Ovary (tissue), 9 donors: ENCODE results near the gene RALB. TPM values are rescaled to one million over a fixed set of nuclear protein-coding genes. Genes with fewer than 3 reads are reported as not detected.

Experiments used
- DNase-seq, 5 donors: peaks; one replicate each; pipeline ENCODE4 v3.0.0-alpha.2; 2019 to 2020
- H3K27ac ChIP-seq, 2 donors: fragments of 200-600 bp; one replicate each; pipeline versions ENCODE4 v1.5.1 to v1.8.0; 2019 to 2022
- H3K27me3 ChIP-seq: fragments of 200-600 bp; one replicate; pipeline ENCODE4 v1.8.0; 2022
- H3K36me3 ChIP-seq: fragments of 200-600 bp; sonication (generic); one replicate; pipeline ENCODE4 v1.5.1; 2019
- H3K4me1 ChIP-seq: one replicate; pipeline ENCODE4 v1.8.1; 2013; ENCODE audit warnings: mild to moderate bottlenecking, moderate library complexity; ENCODE audit not compliant: insufficient read depth
- H3K4me3 ChIP-seq: fragments of 200-600 bp; sonication (generic); one replicate; pipeline ENCODE4 v1.5.1; 2017
- H3K9me3 ChIP-seq, 2 donors: fragments of 200-600 bp in 1 of 2; sonication (generic) in 1 of 2; one replicate each; pipeline versions ENCODE4 v1.5.1 to v1.8.1; 2013 to 2019; ENCODE audit warnings: mild to moderate bottlenecking in 1 of 2, moderate library complexity in 1 of 2
- EP300 ChIP-seq: sonication (generic); formaldehyde crosslinking; IDR thresholded peaks from one replicate; pipeline ENCODE4 v1.6.1; 2017; ENCODE audit warnings: antibody characterized with exemption
- POLR2A ChIP-seq: fragments of 450-650 bp; IDR thresholded peaks from one replicate; pipeline ENCODE4 v1.6.1; 2017; ENCODE audit warnings: antibody characterized with exemption, mild to moderate bottlenecking, moderate library complexity
- WGBS, 3 donors: extraction: QIAGEN DNeasy Blood & Tissue Kit in 1 of 3; methylation state at CpG; one replicate each; pipeline versions ENCODE4 v1.1.5 to v1.1.7; 2013 to 2017; 5-methylcytosine and 5-hydroxymethylcytosine counted together
- intact Hi-C, 4 donors: fragments of 100-400 bp; cut with DNase I; formaldehyde crosslinking; loops; one replicate each; pipeline versions ENCODE4 v1.11.0 to v1.15.1; 2022 to 2023
- polyA plus RNA-seq, 2 donors: library from polyadenylated mRNA; stranded (reverse); fragments of 200-250 nt in 1 of 2; fragments of 350-450 nt in 1 of 2; fragmentation: Illumina TruSeq in 1 of 2; extraction: RNeasy Lipid Tissue Mini Kit (QIAGEN cat#74804) in 1 of 2; gene quantifications; one replicate each; pipeline ENCODE4 v1.2.3, GENCODE V29; 2013 to 2014
- total RNA-seq, 7 donors: library from RNA; depleted of rRNA in 2 of 7; stranded (reverse); fragments of >200 nt in 2 of 7; fragmentation: NEBNext Ultra II Directional in 3 of 7; extraction: Animal tissue kit (Norgen Biotek cat#: 25700) in 3 of 7; gene quantifications; one replicate each; pipeline versions ENCODE4 v1.1.0 to v1.2.4, GENCODE V29; 2016 to 2023
- TF ChIP-seq, protein P1 (sequence below), 3 donors: fragments of 450-650 bp in 2 of 3; fragments of 200-600 bp in 1 of 3; IDR thresholded peaks; one replicate each; pipeline versions ENCODE4 v1.5.1 to v1.8.0; 2016 to 2022; ENCODE audit warnings: antibody characterized with exemption in 3 of 3, mild to moderate bottlenecking in 1 of 3
- donor health status: DM: no; HTN: no; CAD: no; lungs with moderate emphysema.
- donor health status: DM: no; HTN: no; CAD: no.
- donor health status: Bipolar disorder and iron deficiency.
- donor health status: DM: yes; HTN: yes; CAD: no.
- donor health status: DM: no; HTN: no; CAD: no.
- donor health status: DM: yes; HTN: yes; CAD: no.

Gene RALB
- total and polyA plus RNA-seq, 9 donors = 18.2 to 92.7 (median 34.9) TPM

DNA sequence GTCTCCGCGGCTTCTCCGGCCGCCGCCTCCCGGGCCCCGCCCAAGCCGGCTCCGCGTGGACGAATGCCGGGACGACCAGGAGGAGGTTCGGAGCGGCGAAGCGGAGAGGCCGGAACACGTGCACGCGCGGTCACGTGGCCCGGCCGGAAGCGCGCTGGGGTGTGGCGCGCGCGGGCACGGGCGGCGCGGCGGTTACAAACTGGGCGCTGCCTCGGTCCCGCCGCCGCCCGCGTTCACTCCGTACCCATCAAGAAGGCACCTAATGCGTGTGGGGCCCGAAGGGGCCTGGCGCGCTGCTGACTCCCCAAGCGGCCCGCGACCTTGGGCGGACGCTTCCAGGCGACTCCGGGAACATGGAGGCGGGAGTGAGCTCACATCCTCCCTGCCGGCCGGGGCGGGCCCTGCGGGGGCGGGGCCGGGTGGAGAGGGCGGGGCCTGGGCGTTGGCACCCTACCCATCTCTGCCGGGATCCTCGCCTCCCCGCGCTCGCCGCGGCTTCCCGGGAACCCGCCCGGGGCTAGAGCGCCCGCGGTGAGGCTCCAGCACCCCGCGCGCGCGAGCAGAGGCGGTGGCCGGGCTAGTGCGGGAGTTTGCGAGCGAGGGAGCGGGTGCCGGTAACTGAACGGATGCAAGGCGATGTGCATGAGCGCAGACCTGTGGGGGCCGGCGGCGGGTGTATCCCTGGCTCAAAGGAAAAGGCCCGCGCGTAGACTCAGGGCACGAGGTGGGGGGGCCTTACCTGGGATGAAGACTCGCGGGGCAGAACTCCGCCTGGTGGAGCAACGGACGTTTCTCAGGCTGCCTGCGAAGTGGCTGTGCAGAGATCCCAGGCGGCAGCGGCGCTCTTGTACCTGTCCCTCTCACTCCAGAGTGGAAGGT is 29.4 kb upstream of the RALB start, which contains the start of gene TMEM185B:
TSS of gene TMEM185B (minus strand) at position 367 of the 879 bp plus-strand sequence. CDS start 424 bp downstream, outside the sequence.
- peak; percentile 86 to 96 (median 91) for DNase-seq
- H3K27ac ChIP-seq = peak within 1 kb of the TSS; percentile 72 to 92
- WGBS, 3 donors = 1 to 4% (median 3%) methylated on average over 57 to 108 of the region's 108 CpGs
- H3K9me3 ChIP-seq = no peaks in the 10 kb centered on the region
- TF ChIP-seq, protein P1, sequence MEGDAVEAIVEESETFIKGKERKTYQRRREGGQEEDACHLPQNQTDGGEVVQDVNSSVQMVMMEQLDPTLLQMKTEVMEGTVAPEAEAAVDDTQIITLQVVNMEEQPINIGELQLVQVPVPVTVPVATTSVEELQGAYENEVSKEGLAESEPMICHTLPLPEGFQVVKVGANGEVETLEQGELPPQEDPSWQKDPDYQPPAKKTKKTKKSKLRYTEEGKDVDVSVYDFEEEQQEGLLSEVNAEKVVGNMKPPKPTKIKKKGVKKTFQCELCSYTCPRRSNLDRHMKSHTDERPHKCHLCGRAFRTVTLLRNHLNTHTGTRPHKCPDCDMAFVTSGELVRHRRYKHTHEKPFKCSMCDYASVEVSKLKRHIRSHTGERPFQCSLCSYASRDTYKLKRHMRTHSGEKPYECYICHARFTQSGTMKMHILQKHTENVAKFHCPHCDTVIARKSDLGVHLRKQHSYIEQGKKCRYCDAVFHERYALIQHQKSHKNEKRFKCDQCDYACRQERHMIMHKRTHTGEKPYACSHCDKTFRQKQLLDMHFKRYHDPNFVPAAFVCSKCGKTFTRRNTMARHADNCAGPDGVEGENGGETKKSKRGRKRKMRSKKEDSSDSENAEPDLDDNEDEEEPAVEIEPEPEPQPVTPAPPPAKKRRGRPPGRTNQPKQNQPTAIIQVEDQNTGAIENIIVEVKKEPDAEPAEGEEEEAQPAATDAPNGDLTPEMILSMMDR (IDR thresholded peaks at IDR 0.05) = peak in 1 of 3 donors; percentile 24
- no peak for TF ChIP-seq POLR2A
- H3K4me1 ChIP-seq = peaks cover 6% of the 10 kb centered on the region
- H3K36me3 ChIP-seq = no peaks in the 10 kb centered on the region
- intact Hi-C loops = no loop called here
- peak within 1 kb of the TSS; percentile 39 for H3K4me3 ChIP-seq
- H3K27me3 ChIP-seq = no peaks in the 10 kb centered on the region

- Histone ChIP-seq H3K27me3 (no peaks in the 10 kb centered on the region), H3K9me3 (no peaks in the 10 kb centered on the region), H3K4me1 (peaks cover 6% of the 10 kb centered on the region), H3K27ac (no peak overlapping the region), H3K4me3 (no peak overlapping the region), H3K36me3 (no peaks in the 10 kb centered on the region)
- intact Hi-C loops = loop anchor here in 1 of 4 donors (1.0 kb wide), 1 partner anchor 28 kb away; the partner anchor contains the start of gene RALB
- peak in 1 of 5 donors; percentile 36 for DNase-seq
- 87 to 97% (median 92%) methylated on average over 13 of the region's 13 CpGs for WGBS, 3 donors
- TF ChIP-seq EP300 (no peak), POLR2A (no peak)
- TF ChIP-seq, protein P1 (IDR thresholded peaks at IDR 0.05) = no peak
Observed at GRCh38 chr2:120224256-120224655, 28.4 kb upstream of the RALB start.

GRCh38 chr2:120224735-120225548 is 27.7 kb upstream of the RALB start:
- no peak overlapping the region for H3K27ac ChIP-seq
- intact Hi-C loops = loop anchor here in 1 of 4 donors (1.0 kb wide), 1 partner anchor 27 kb away; the partner anchor contains the start of gene RALB
- peaks cover 6% of the 10 kb centered on the region for H3K4me1 ChIP-seq
- WGBS, 3 donors = 92 to 95% (median 94%) methylated on average over 9 of the region's 9 CpGs
- DNase-seq = peak in 1 of 5 donors; percentile 22
- no peaks in the 10 kb centered on the region for H3K36me3 ChIP-seq
- TF ChIP-seq, protein P1 (IDR thresholded peaks at IDR 0.05) = no peak
- TF ChIP-seq POLR2A = no peak
- TF ChIP-seq EP300 = no peak
- H3K4me3 ChIP-seq = no peak overlapping the region
- H3K9me3 ChIP-seq = no peaks in the 10 kb centered on the region
- no peaks in the 10 kb centered on the region for H3K27me3 ChIP-seq

DNA sequence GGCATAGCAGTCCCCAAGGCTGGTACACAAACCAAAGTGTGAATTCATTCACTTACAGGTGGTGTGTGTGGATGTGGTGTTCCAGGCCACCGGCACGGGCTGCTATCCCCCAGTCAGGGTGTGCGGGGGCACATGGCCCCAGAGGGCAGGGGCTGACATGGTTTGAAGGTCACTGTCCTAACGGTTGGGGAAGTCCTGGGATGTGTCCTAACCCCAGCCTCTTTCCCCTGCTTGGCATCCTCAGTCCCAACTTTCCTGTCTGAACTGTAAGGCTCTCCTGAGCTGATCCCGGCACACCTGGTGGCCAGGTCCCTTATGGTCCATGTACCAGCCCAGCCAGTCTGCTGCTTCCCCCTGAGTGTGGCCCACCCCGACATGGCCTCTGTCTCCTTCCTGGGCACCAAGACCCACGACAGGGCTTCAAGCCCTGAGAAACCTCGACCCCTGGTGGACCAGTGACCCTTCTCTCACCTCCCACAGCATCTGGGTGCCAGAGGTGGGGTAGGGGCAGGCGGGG is 27.0 kb upstream of the RALB start:
- Histone ChIP-seq H3K36me3 (no peaks in the 10 kb centered on the region), H3K27ac (no peak overlapping the region), H3K4me1 (peaks cover 6% of the 10 kb centered on the region), H3K27me3 (no peaks in the 10 kb centered on the region), H3K9me3 (no peaks in the 10 kb centered on the region), H3K4me3 (no peak overlapping the region)
- 81 to 88% (median 84%) methylated on average over 9 of the region's 9 CpGs for WGBS, 3 donors
- peak in 1 of 5 donors; percentile 31 for DNase-seq
- no peak for TF ChIP-seq POLR2A
- TF ChIP-seq EP300 = no peak
- TF ChIP-seq, protein P1 (IDR thresholded peaks at IDR 0.05) = no peak
- intact Hi-C loops = no loop called here
